ENCODE data around the gene ENSA. TPM values are rescaled to one million over a fixed set of nuclear protein-coding genes. Genes with fewer than 3 reads are reported as not detected.

ENSA gene
- total RNA-seq, 1 donor, result 66.6 TPM

- peaks cover 40% of the 10 kb centered on the region for H4K20me1 ChIP-seq (ENCODE audit: insufficient read depth, low read length)
- H3K27ac ChIP-seq (ENCODE audit: low read depth, low read length), result peak overlapping the region; percentile 81
- peaks cover 54% of the 10 kb centered on the region for H3K79me2 ChIP-seq (ENCODE audit: insufficient read depth, low read length)
- H2AFZ ChIP-seq (ENCODE audit: low read length), result peak overlapping the region; percentile 75
- peaks cover 37% of the 10 kb centered on the region for H3K36me3 ChIP-seq (ENCODE audit: insufficient read depth, low read length)
- no peak for TF ChIP-seq CTCF (IDR thresholded peaks at IDR 0.05; ENCODE audit: extremely low read depth, low read depth, low read length)
- H3K4me3 ChIP-seq (ENCODE audit: insufficient read depth, low read length), result peak overlapping the region; percentile 99
- H3K27me3 ChIP-seq (ENCODE audit: insufficient read depth, low read length), result no peaks in the 10 kb centered on the region
- DNase-seq (ENCODE audit: insufficient read length, low spot score, missing footprints), result peak; percentile 76
- H3K4me2 ChIP-seq (ENCODE audit: insufficient read depth, low read length), result peak overlapping the region; percentile 66
- no peaks in the 10 kb centered on the region for H3K9me3 ChIP-seq (ENCODE audit: low read depth, low read length)
- peaks cover 20% of the 10 kb centered on the region for H3K4me1 ChIP-seq (ENCODE audit: insufficient read depth, low read length)
Measured at GRCh38 chr1:150579945-150580642, 49.3 kb downstream of the ENSA start.

- Histone ChIP-seq H3K27me3 (ENCODE audit: insufficient read depth, low read length) (no peaks in the 10 kb centered on the region), H3K79me2 (ENCODE audit: insufficient read depth, low read length) (peaks cover 62% of the 10 kb centered on the region), H2AFZ (ENCODE audit: low read length) (peak within 1 kb of the TSS; percentile 75), H3K36me3 (ENCODE audit: insufficient read depth, low read length) (peaks cover 45% of the 10 kb centered on the region), H3K27ac (ENCODE audit: low read depth, low read length) (peak within 1 kb of the TSS; percentile 98), H3K4me2 (ENCODE audit: insufficient read depth, low read length) (peak within 1 kb of the TSS; percentile 96), H3K9me3 (ENCODE audit: low read depth, low read length) (no peaks in the 10 kb centered on the region), H4K20me1 (ENCODE audit: insufficient read depth, low read length) (peaks cover 48% of the 10 kb centered on the region), H3K4me1 (ENCODE audit: insufficient read depth, low read length) (peaks cover 28% of the 10 kb centered on the region), H3K4me3 (ENCODE audit: insufficient read depth, low read length) (peak within 1 kb of the TSS; percentile 99)
- no peak for TF ChIP-seq CTCF (IDR thresholded peaks at IDR 0.05; ENCODE audit: extremely low read depth, low read depth, low read length)
- DNase-seq (ENCODE audit: insufficient read length, low spot score, missing footprints), result peak; percentile 98
Measured at GRCh38 chr1:150579110-150579944, 50.1 kb downstream of the ENSA start, which contains the start of gene MCL1. Gene MCL1 (minus strand): TSS chr1:150579610. CDS start chr1:150579530, 80 bp downstream.

GRCh38 chr1:150578272-150579109, 50.9 kb downstream of the ENSA start:
- Histone ChIP-seq H4K20me1 (ENCODE audit: insufficient read depth, low read length) (peaks cover 51% of the 10 kb centered on the region), H3K79me2 (ENCODE audit: insufficient read depth, low read length) (peaks cover 68% of the 10 kb centered on the region), H3K4me1 (ENCODE audit: insufficient read depth, low read length) (peaks cover 30% of the 10 kb centered on the region), H2AFZ (ENCODE audit: low read length) (no peak overlapping the region), H3K27ac (ENCODE audit: low read depth, low read length) (peak overlapping the region; percentile 98), H3K4me3 (ENCODE audit: insufficient read depth, low read length) (peak overlapping the region; percentile 99), H3K4me2 (ENCODE audit: insufficient read depth, low read length) (peak overlapping the region; percentile 96), H3K9me3 (ENCODE audit: low read depth, low read length) (no peaks in the 10 kb centered on the region), H3K36me3 (ENCODE audit: insufficient read depth, low read length) (peaks cover 52% of the 10 kb centered on the region), H3K27me3 (ENCODE audit: insufficient read depth, low read length) (no peaks in the 10 kb centered on the region)
- TF ChIP-seq CTCF (IDR thresholded peaks at IDR 0.05; ENCODE audit: extremely low read depth, low read depth, low read length), result no peak
- peak; percentile 77 for DNase-seq (ENCODE audit: insufficient read length, low spot score, missing footprints)
